HG03342 (cell line): ENCODE measurements around the gene MAPKBP1.
"Not testable (repeated sequence)": the region's sequence is repeated elsewhere in the genome, so short reads cannot be mapped to it uniquely, and the experiment has no call there.

ENCODE experiments used
- ATAC-seq: cut with Tn5 transposase; IDR thresholded peaks from one replicate; pipeline ENCODE4 v1.9.1; 2021; ENCODE audit warnings: mild to moderate bottlenecking, moderate library complexity; ENCODE audit not compliant: unreplicated experiment

The MAPKBP1 gene

GRCh38 chr15:41825572-41826535 lies 51.6 kb downstream of the MAPKBP1 start:
- no peak for ATAC-seq

- ATAC-seq, result no peak
Measured at GRCh38 chr15:41827290-41827879, 53.1 kb downstream of the MAPKBP1 start.

DNA sequence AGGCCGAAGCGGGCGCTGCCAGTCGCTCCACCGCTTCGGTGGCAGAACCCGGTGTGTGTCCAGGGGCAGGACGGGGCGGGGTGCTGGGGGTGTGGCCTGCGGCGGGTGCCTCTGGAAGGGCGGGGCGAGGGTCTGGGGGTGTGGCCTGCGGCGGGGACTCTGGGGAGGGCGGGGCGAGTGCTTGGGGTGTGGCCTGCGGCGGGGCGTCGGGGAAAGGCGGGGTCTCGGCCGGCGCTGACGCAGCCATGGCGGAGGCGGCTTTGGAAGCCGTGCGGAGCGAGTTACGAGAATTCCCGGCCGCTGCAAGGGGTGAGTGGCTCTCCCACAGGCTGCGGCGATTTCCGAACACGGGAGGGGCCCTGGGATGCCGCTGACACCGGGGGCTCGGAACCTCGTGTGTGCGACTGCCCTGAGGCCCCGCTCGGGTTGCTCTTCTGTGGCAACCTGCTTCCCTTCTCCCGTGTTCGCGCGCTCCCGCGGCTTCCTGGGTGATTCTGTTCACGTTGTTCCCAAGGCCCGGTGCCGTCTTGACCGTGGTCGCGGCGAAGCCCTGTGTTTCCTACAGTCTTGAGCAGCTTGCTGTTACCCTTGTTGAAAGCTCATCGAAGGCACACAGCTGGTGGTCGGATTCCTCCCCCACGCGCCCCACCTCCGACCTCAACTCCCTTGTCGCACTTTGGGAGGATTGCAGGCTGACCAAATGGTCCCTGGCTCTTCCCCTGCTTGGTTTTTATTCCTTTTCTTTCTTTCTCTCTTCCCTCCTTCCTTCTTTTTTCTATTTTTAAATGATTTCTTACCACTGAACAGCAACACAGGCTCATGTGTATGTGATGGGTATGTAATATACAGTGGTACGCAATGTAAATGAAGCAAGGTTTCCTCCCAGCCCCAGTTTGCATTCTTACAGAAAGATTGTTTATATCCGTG lies 53.9 kb downstream of the MAPKBP1 start, which contains the start of gene JMJD7:
Gene JMJD7, plus strand, starts transcription at position 213 of the 927 bp plus-strand sequence. Its CDS starts 33 bp downstream, at position 246.
- ATAC-seq, result peak; percentile 70

DNA sequence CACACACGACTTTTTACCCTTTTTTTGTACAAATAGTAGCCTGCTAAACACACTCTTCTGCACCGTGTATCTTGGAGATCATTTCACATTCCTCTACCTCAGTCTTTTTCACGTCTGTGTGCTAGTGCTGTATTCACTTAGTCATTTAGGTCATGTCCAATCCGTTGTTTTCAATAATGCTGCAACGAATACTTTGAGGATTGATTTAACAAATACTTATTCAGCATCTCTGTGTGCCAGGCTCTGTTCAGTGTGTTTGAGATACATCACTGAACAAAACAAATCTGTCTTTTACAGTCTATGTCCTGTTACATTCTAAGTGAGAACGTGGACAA lies 54.5 kb downstream of the MAPKBP1 start:
- ATAC-seq, result no peak

DNA sequence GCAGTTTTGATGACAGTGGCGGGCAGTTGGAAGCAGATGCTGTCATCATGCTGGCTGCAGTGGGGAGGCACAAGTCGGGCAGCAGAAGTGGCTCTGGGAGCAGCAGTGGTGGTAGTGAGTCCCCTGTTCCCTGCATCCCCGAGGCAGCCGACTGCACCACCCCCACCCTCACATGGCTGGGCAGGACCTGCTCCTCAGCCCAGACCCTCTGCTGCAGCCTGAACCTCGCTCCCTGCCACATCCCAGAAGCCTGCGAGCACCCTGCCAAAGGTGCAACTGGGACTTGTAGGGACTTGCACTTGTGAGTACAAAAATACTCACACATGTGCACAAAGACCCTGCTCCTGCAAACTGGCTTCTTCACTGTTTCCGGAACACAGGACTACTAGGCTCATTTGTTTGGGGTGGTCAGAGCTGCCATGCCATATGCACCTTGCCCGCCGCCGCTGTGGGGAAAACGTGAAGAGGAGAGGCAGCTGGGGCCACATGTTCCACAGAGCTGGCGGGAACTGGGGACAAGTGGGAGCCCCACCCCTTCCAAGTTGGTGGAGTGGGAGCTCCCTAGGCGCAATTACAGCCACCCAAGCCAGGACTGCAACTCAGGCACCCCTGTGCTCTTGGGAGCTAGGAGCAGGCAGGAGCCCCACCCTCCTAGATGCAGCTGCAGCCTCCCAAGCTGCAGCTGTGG lies 55.8 kb downstream of the MAPKBP1 start:
- ATAC-seq, result no peak

DNA sequence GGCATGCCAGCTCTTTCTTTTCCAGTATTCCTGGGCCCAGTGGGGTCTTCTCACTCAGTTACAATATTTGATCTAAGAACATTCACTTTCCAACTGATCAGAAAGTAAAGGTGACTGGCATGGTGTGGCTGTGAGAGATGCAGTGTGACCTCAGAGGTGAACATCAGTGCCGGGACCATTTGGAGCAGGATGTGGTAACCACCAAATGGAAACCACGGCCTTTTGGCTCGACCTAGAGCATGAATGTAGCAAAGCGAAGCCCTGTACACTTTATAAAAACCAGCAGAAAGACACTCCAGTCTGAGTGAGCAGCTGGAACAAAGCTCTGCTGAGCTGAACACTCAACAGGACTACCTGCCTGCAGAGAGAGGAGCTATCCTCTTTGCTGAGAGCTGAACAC lies 57.0 kb downstream of the MAPKBP1 start:
- not testable (repeated sequence) for ATAC-seq

GRCh38 chr15:41832208-41832607 lies 57.9 kb downstream of the MAPKBP1 start:
- no peak for ATAC-seq

DNA sequence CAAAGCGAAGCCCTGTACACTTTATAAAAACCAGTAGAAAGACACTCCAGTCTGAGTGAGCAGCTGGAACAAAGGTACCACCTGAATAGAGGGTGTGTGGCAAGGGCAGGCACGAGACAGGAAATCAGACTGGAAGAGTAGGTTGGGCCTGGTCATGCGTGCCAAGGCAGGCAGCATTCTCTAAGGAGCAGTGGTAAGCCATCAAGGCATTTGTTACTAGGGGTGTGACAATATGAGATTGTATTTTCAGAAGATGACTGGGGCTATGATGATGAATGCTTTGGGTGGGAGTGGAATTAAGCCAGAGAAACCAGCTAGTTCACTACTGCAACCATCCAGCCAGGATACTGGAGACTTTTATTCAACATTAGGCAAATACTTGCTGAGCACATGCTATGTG lies 58.6 kb downstream of the MAPKBP1 start:
- ATAC-seq, result no peak

DNA sequence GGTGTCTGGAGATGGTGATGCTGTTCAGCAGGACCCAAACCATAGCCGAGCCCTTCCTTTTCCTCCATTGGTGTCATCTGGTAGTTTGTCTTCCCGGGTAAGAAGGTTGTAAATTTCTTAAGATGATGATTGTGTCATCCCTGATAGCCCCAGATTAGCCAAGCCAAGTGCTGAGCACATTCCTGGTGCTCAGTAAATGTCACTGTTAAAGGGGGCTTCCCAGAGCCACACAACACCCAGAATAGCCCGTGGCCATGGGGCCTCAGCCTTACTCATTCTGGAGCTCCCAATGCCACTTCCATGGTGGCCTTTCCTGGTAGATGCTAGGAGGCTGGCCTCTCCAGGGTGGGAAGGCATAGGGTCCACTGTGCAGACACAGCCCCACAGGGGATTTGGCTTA lies 59.8 kb downstream of the MAPKBP1 start:
- ATAC-seq, result no peak

- no peak for ATAC-seq
Measured at GRCh38 chr15:41836073-41836472, 61.8 kb downstream of the MAPKBP1 start.

GRCh38 chr15:41836713-41837454 lies 62.6 kb downstream of the MAPKBP1 start:
- no peak for ATAC-seq

DNA sequence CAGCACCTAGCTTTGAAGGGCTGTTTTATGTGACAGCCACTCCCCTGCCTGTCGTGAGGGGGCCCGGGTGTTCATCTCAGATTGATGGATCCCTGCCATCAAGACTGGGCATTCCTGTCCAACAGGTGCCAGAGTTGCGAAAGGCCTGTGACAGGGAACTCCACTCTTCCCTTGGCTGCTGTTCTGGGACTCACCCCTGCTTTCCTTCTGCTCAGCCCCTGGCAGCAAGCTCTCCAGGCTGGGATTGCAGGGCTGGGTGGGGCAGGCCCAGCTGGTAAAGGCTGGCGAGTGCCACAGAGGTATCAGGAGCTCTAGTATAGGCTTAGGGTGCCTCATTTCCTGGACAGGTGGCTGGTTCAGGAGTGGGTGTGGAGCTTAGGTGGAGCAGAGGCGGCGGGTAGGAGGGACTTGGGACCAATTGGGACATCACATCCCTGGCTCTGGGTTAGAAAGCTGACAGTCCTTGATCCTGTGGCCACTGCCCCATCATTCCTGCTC lies 64.2 kb downstream of the MAPKBP1 start, which contains the start of gene PLA2G4B:
Gene PLA2G4B, plus strand, starts transcription at position 448 of the 498 bp plus-strand sequence. CDS start 67 bp downstream, outside the sequence.
- no peak for ATAC-seq

DNA sequence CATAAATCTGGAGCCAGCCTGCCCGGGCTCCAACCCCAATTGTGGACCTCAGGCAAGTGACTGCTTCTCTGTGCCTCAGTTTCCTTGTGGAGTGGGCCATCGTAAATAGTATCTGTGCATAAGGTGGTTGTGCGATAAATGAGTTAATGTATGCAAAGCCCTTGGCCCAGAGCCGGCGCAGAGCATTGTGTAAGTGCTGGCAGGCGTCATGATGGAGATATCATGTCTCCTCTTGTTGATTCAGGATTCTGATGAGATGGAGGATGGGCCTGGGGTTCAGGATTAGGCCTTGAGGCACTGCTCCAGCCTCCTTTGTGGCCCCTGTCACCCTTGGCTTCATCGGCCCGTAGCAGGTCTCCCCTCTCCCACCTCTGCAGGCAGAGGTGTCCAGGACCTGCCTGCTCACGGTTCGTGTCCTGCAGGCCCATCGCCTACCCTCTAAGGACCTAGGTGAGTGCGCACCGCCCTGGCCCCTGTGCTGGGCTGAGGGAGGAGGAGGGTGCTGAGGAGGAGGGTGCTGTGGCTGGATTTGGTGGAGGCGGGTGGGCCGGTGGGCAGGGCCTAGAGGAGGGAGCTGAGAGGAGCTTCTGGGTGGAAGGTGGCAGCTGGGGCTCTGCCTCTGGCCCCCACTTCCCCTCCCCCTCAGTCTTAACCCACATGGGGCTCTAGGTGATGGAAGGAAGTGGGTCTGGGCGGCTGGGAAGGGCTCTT lies 65.7 kb downstream of the MAPKBP1 start:
- no peak for ATAC-seq

GRCh38 chr15:41840673-41841072 lies 66.4 kb downstream of the MAPKBP1 start:
- ATAC-seq, result no peak

- ATAC-seq, result no peak
Measured at GRCh38 chr15:41841131-41841530, 66.8 kb downstream of the MAPKBP1 start.

DNA sequence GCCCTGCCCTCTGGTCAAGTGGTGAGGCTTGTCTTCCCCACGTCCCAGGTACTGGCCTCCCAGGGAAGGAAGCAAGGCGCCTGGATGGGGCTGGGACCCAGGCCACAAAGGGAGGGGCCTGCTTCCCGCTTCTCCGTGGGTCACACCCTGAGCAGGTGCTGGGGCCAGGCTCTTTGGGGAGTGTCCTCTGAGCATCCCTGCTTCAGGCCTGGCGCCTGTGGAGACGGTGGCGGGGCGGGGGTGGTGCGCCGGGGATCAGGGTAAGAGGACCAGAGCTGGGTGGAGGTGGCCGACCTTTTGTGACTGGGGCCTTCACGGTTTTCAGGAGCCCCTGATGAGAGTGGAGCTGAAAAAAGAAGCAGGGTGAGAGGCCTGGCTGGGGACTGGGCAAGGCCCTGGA lies 67.9 kb downstream of the MAPKBP1 start:
- no peak for ATAC-seq

- ATAC-seq, result no peak
Measured at GRCh38 chr15:41843571-41843970, 69.3 kb downstream of the MAPKBP1 start.

- ATAC-seq, result no peak
Measured at GRCh38 chr15:41844814-41845213, 70.5 kb downstream of the MAPKBP1 start.

GRCh38 chr15:41847206-41847605 lies 72.9 kb downstream of the MAPKBP1 start:
- no peak for ATAC-seq
